CD14-positive monocyte (primary cell): Measurements from ENCODE around the gene ATP5PO. TPM values are rescaled to one million over a fixed set of nuclear protein-coding genes. Genes with fewer than 3 reads are reported as not detected.

Experiments used
- DNase-seq, 3 donors: peaks; one replicate each; pipeline ENCODE4 v3.0.0-alpha.2; 2011 to 2022
- H2AFZ ChIP-seq: 2 replicates; pipeline ENCODE4 v1.6.0; 2012; ENCODE audit warnings: mild to moderate bottlenecking, low read depth, low read length, inconsistent platforms; ENCODE audit not compliant: insufficient read depth, poor library complexity, severe bottlenecking
- H3K27ac ChIP-seq, 2 donors: 1 replicate in 1 of 2; 2 replicates in 1 of 2; pipeline ENCODE4 v1.5.1; 2012 to 2013; ENCODE audit warnings: low read length in 2 of 2, control low read depth in 1 of 2, inconsistent platforms in 1 of 2, low read depth in 1 of 2, mild to moderate bottlenecking in 1 of 2
- H3K27me3 ChIP-seq, 2 donors: one replicate each; pipeline versions ENCODE4 v1.6.0 to v1.6.1; 2011 to 2013; ENCODE audit warnings: low read length in 2 of 2; ENCODE audit not compliant: control insufficient read depth in 2 of 2, insufficient read depth in 2 of 2
- H3K36me3 ChIP-seq, 2 donors: replicated peaks in 1 of 2; 1 replicate in 1 of 2; 2 replicates in 1 of 2; pipeline versions ENCODE4 v1.5.1 to v1.6.1; 2012 to 2013; ENCODE audit warnings: low read length in 2 of 2, control low read depth in 1 of 2, inconsistent platforms in 1 of 2, mild to moderate bottlenecking in 1 of 2; ENCODE audit not compliant: insufficient read depth in 2 of 2, control insufficient read depth in 1 of 2
- H3K4me1 ChIP-seq, 2 donors: 1 replicate in 1 of 2; 2 replicates in 1 of 2; pipeline versions ENCODE4 v1.5.1 to v1.6.1; 2012 to 2013; ENCODE audit warnings: low read length in 2 of 2, control low read depth in 1 of 2, inconsistent platforms in 1 of 2, mild to moderate bottlenecking in 1 of 2, moderate library complexity in 1 of 2; ENCODE audit not compliant: insufficient read depth in 2 of 2, control insufficient read depth in 1 of 2
- H3K4me2 ChIP-seq: replicated peaks from 2 replicates; pipeline ENCODE3; 2012; ENCODE audit warnings: low read length, moderate library complexity, mild to moderate bottlenecking; ENCODE audit not compliant: poor library complexity, severe bottlenecking; ENCODE audit errors: extremely low read depth
- H3K4me3 ChIP-seq, 3 experiments: fragments of 200-600 bp in 1 of 3; sonication (generic) in 1 of 3; replicated peaks in 1 of 3; 1 replicate in 2 of 3; 2 replicates in 1 of 3; pipeline ENCODE4 v1.5.1; 2011 to 2013; ENCODE audit warnings: low read length in 3 of 3, mild to moderate bottlenecking in 3 of 3, control low read depth in 2 of 3, low read depth in 2 of 3, inconsistent platforms in 1 of 3, moderate library complexity in 1 of 3
- H3K79me2 ChIP-seq: 2 replicates; pipeline ENCODE4 v1.6.0; 2012; ENCODE audit warnings: mild to moderate bottlenecking, control low read depth, inconsistent platforms, low read length, moderate library complexity; ENCODE audit not compliant: insufficient read depth
- H3K9ac ChIP-seq: 2 replicates; pipeline ENCODE4 v1.6.0; 2017; ENCODE audit warnings: low read length, mild to moderate bottlenecking; ENCODE audit not compliant: insufficient read depth, poor library complexity, severe bottlenecking
- H3K9me3 ChIP-seq, 2 donors: replicated peaks in 1 of 2; 1 replicate in 1 of 2; 2 replicates in 1 of 2; pipeline versions ENCODE4 v1.5.1 to v1.6.1; 2012 to 2013; ENCODE audit warnings: low read length in 2 of 2, control low read depth in 1 of 2; ENCODE audit not compliant: control insufficient read depth in 1 of 2, insufficient read depth in 1 of 2
- H4K20me1 ChIP-seq: 2 replicates; pipeline ENCODE4 v1.6.0; 2012; ENCODE audit warnings: mild to moderate bottlenecking, low read length, control low read depth, moderate library complexity; ENCODE audit not compliant: insufficient read depth
- H3K27ac Mint-ChIP-seq, 7 donors: one replicate each; pipeline ENCODE4 v1.8.0; 2020; ENCODE audit warnings: mild to moderate bottlenecking in 7 of 7, mixed read lengths in 7 of 7, moderate library complexity in 6 of 7, inconsistent platforms in 2 of 7
- H3K27me3 Mint-ChIP-seq, 3 donors: one replicate each; pipeline ENCODE4 v1.8.0; 2021 to 2022; ENCODE audit warnings: low read depth in 3 of 3, mild to moderate bottlenecking in 3 of 3, mixed read lengths in 3 of 3, moderate library complexity in 3 of 3, inconsistent platforms in 1 of 3
- H3K36me3 Mint-ChIP-seq, 2 donors: one replicate each; pipeline ENCODE4 v1.8.0; 2020; ENCODE audit warnings: mixed read lengths in 2 of 2, inconsistent platforms in 1 of 2, mild to moderate bottlenecking in 1 of 2
- H3K4me1 Mint-ChIP-seq: one replicate; pipeline ENCODE4 v1.8.0; 2020; ENCODE audit warnings: mild to moderate bottlenecking, mixed read lengths
- H3K4me3 Mint-ChIP-seq, 2 donors: one replicate each; pipeline ENCODE4 v1.8.0; 2020; ENCODE audit warnings: mild to moderate bottlenecking in 2 of 2, mixed read lengths in 2 of 2, moderate library complexity in 1 of 2
- H3K9me3 Mint-ChIP-seq, 7 donors: one replicate each; pipeline ENCODE4 v1.8.0; 2020 to 2022; ENCODE audit warnings: mixed read lengths in 7 of 7, mild to moderate bottlenecking in 6 of 7, moderate library complexity in 6 of 7, inconsistent platforms in 2 of 7
- CTCF ChIP-seq: fragments of 200-600 bp; IDR thresholded peaks from one replicate; pipeline ENCODE4 v1.8.0; 2022; ENCODE audit warnings: antibody characterized with exemption, mild to moderate bottlenecking
- WGBS: methylation state at CpG from one replicate; pipeline ENCODE4 v1.1.5; 2013; ENCODE audit warnings: missing lambda C conversion rate; ENCODE audit not compliant: insufficient coverage; 5-methylcytosine and 5-hydroxymethylcytosine counted together
- intact Hi-C, 2 donors: fragments of 100-400 bp; cut with micrococcal nuclease; formaldehyde crosslinking; loops; one replicate each; pipeline versions ENCODE4 v1.15.0 to v1.15.1; 2023
- polyA plus RNA-seq, 3 donors: library from polyadenylated mRNA; depleted of rRNA in 1 of 3; unstranded in 2 of 3; stranded (reverse) in 1 of 3; fragments of 300-500 nt in 2 of 3; fragments of >200 nt in 1 of 3; fragmentation: Illumina TruSeq in 2 of 3; gene quantifications; 1 replicate in 2 of 3; 2 replicates in 1 of 3; pipeline ENCODE4 v1.2.3, GENCODE V29; 2012 to 2021

ATP5PO gene
- polyA plus RNA-seq, 3 donors, result 153 to 397 (median 393) TPM

GRCh38 chr21:33898586-33898985 lies 17.0 kb downstream of the ATP5PO start:
- peaks cover 3 to 8% (median 6%) of the 10 kb centered on the region in 3 donors for H3K27me3 Mint-ChIP-seq
- no peak for TF ChIP-seq CTCF

GRCh38 chr21:33897739-33898138 lies 17.9 kb downstream of the ATP5PO start:
- no peak overlapping the region for H3K27ac ChIP-seq
- no peak for DNase-seq
- no peaks in the 10 kb centered on the region for H3K27me3 ChIP-seq
- no peaks in the 10 kb centered on the region for H4K20me1 ChIP-seq
- H3K79me2 ChIP-seq, result no peaks in the 10 kb centered on the region
- intact Hi-C loops, result no loop called here
- no peak overlapping the region for H3K9ac ChIP-seq
- WGBS, result 100% methylated on average over 3 of the region's 3 CpGs
- no peak overlapping the region for H2AFZ ChIP-seq
- H3K4me3 ChIP-seq, result no peak overlapping the region
- H3K36me3 ChIP-seq, result peaks cover 10 to 37% of the 10 kb centered on the region in 2 donors
- Mint-ChIP-seq H3K27me3 (peaks cover 3 to 8% (median 6%) of the 10 kb centered on the region in 3 donors), H3K36me3 (peaks cover 18 to 29% of the 10 kb centered on the region in 2 donors), H3K9me3 (no peaks in the 10 kb centered on the region), H3K4me1 (peaks cover 13% of the 10 kb centered on the region), H3K4me3 (no peak overlapping the region), H3K27ac (no peak overlapping the region)
- H3K9me3 ChIP-seq, result no peaks in the 10 kb centered on the region
- H3K4me2 ChIP-seq, result no peak overlapping the region
- no peak for TF ChIP-seq CTCF
- peaks cover 8 to 9% of the 10 kb centered on the region in 2 donors for H3K4me1 ChIP-seq

More at GRCh38 chr21:33898586-33898985, 17.0 kb downstream of the ATP5PO start:
- H3K36me3 ChIP-seq, result peaks cover 18 to 45% of the 10 kb centered on the region in 2 donors
- H3K4me3 ChIP-seq, result no peak overlapping the region
- no peak overlapping the region for H2AFZ ChIP-seq
- H4K20me1 ChIP-seq, result no peaks in the 10 kb centered on the region
- intact Hi-C loops, result no loop called here
- H3K27ac Mint-ChIP-seq, result no peak overlapping the region
- H3K9me3 ChIP-seq, result no peaks in the 10 kb centered on the region
- no peak for DNase-seq
- peaks cover 13% of the 10 kb centered on the region for H3K4me1 Mint-ChIP-seq
- WGBS, result 100% methylated on average over 2 of the region's 3 CpGs
- H3K4me1 ChIP-seq, result peaks cover 8 to 9% of the 10 kb centered on the region in 2 donors
- no peak overlapping the region for H3K4me3 Mint-ChIP-seq
- H3K79me2 ChIP-seq, result no peaks in the 10 kb centered on the region
- H3K9ac ChIP-seq, result no peak overlapping the region
- H3K9me3 Mint-ChIP-seq, result no peaks in the 10 kb centered on the region
- H3K27me3 ChIP-seq, result no peaks in the 10 kb centered on the region
- no peak overlapping the region for H3K4me2 ChIP-seq
- no peak overlapping the region for H3K27ac ChIP-seq
- peaks cover 27 to 38% of the 10 kb centered on the region in 2 donors for H3K36me3 Mint-ChIP-seq
